Midbrain (tissue), 1 donor: ENCODE results near the gene MIEN1.
"Not testable (repeated sequence)": the region's sequence is repeated elsewhere in the genome, so short reads cannot be mapped to it uniquely, and the experiment has no call there.

Experiments
- DNase-seq: peaks from one replicate; lab custom pipeline; 2025; lab: John Stamatoyannopoulos, UW

MIEN1 gene

DNA sequence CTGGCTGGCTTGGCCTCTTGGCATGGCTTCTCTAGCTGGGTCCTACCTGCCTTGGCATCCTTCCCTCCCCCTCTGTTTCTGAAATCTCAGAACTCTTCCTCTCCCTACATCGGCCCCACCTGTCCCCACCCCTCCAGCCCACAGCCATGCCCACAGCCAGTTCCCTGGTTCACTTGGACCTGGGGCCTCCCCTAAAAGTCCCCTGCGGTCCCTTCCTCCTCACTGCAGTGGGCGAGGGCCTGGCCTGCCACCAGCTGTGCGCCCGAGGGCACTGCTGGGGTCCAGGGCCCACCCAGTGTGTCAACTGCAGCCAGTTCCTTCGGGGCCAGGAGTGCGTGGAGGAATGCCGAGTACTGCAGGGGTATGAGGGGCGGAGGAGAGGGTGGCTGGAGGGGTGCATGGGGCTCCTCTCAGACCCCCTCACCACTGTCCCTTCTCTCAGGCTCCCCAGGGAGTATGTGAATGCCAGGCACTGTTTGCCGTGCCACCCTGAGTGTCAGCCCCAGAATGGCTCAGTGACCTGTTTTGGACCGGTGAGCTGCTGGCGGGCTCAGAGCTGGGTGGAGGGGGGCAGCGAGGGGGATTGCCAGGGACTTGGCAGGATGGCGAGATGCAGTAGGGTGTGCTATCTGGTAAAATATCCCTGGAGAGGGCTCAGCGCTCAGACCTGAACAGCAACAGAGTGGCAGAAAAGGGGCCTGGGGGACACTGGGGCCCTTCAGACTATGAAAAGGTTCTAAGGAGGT is 14.1 kb downstream of the MIEN1 start:
- no peak for DNase-seq

- DNase-seq = no peak
These were observed 14.8 kb downstream of the MIEN1 start for GRCh38 chr17:39715375-39716072.

DNA sequence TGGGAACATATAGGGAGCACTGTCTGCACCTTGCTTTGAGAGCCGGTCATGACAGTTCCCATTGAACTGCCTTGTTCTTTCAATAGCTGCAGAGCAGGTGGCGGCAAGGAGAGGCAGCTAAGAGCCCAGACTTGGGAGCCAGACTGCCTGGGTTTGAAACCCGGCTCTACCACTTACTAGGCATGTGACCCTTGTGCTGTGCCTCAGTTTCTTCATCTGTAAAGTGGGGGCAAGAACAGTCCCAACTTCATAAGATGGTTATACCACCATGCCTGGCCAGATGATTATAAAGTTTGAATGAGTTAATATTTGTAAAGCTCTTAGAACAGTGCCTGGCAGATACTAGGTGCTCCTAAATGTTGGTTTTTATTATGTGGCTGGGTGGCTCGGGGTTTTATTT is 16.1 kb downstream of the MIEN1 start:
- DNase-seq = no peak

GRCh38 chr17:39711851-39712250 is 18.5 kb downstream of the MIEN1 start:
- no peak for DNase-seq

- DNase-seq = not testable (repeated sequence)
These were observed 19.3 kb downstream of the MIEN1 start for GRCh38 chr17:39711071-39711470.

GRCh38 chr17:39709998-39710964 is 20.1 kb downstream of the MIEN1 start:
- DNase-seq = no peak

- DNase-seq = no peak
These were observed 20.9 kb downstream of the MIEN1 start for GRCh38 chr17:39709319-39709997.

DNA sequence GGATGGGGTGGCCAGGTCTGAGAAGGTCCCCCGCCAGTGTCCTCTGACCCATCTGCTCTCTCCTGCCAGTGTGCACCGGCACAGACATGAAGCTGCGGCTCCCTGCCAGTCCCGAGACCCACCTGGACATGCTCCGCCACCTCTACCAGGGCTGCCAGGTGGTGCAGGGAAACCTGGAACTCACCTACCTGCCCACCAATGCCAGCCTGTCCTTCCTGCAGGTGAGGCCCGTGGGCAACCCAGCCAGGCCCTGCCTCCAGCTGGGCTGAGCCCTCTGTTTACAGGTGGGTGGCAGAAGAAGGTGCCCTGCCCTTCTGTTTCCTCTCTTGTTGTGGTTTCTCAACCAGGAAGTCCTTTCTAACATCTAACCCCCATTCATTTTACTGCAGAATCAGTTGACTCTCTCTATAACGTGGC is 23.4 kb downstream of the MIEN1 start:
- no peak for DNase-seq

DNA sequence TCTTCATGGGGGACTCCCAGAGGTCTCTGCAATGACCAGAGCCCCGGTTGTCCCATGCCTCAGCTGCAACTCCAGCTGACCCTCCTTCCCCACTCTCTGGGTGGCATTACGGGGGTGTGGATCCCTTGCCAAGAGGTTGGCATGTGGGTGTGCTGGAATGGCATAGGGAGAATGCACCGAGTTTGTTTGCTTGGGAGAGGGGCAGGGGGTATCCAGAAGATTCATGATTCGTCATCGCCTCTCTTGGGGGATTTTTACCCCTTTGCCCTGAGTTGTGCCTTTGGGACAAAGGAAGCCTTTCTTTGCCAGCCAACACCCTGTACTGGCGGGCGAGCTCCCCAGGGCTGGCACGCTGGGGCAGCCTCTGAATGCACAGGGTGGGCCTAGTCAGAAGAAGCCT is 23.9 kb downstream of the MIEN1 start:
- DNase-seq = no peak

GRCh38 chr17:39705786-39706348 is 24.5 kb downstream of the MIEN1 start:
- no peak for DNase-seq

GRCh38 chr17:39704821-39705551 is 25.3 kb downstream of the MIEN1 start:
- DNase-seq = no peak

- no peak for DNase-seq
These were observed 26.4 kb downstream of the MIEN1 start for GRCh38 chr17:39703913-39704312.

- DNase-seq = no peak
These were observed 27.1 kb downstream of the MIEN1 start for GRCh38 chr17:39702901-39703893.

GRCh38 chr17:39701784-39702422 is 28.4 kb downstream of the MIEN1 start:
- no peak for DNase-seq

DNA sequence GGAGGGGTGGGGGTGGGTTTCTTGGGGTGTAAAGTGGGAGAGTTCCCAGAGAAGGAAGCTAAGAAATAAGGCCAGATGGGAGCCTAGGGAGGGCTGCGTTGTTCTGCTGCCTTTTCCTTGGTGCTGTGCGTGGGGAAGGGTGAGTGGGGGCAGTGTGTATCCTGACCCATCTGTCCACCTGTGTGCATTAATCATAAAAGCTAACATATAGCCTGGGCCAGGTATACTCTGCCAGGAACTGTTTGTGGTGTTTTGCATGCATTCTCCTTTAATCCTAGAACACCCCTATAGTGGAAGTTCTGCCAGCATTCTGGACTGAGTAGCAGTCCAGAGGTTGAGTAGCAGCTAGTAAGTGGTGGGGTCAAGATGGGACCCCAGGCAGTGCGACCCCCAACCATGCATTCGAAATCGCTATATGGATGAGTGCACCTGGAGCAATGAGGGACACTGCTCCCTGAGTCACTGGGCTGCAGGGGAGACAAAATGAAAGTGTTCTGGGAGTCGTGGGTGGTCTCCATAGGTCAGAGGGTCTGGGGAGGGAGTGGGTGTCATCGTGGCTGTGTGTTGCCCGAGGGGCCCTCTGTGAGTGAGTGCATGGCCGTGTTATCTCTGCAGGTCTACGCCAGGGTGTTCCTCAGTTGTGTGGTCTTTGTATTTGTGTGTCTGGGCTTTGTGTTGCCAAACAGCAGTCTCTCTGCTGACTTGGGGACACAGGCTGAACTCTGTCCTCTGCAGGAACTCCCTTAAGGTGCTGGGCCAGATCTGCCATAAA is 29.1 kb downstream of the MIEN1 start:
- DNase-seq = no peak

DNA sequence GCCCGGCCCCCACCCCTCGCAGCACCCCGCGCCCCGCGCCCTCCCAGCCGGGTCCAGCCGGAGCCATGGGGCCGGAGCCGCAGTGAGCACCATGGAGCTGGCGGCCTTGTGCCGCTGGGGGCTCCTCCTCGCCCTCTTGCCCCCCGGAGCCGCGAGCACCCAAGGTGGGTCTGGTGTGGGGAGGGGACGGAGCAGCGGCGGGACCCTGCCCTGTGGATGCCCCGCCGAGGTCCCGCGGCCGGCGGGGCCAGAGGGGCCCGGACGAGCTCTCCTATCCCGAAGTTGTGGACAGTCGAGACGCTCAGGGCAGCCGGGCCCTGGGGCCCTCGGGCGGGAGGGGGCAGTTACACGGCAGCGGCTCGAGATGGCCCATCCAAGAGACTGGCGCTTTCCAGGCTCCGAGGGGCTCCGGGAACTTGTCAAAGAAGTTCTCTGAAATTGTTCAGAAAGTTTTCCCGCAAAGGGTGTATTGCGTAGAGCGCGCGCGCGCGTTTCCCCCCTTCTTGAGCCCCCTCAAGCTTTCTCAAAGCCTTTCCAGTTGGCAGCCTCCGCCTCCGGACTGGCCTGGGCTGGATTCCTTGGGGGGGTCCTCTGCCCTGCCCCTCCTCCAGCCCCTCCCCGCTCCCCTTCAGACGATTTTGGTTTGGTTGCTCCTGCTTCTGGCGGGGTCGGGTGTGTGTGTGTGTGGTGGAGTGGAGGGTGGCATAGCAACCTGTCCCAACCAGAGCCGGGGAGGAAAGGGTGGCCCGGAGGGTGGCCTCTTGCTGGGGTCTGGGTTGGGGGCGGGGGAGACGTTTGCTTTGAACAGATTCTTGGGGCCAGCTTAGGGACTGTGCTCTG is 30.0 kb downstream of the MIEN1 start:
- no peak for DNase-seq

- no peak for DNase-seq
These were observed 30.5 kb downstream of the MIEN1 start, which contains the start of gene ERBB2 for GRCh38 chr17:39699818-39700147. TSS of gene ERBB2 (plus strand) at chr17:39700064. CDS start at chr17:39700239, 175 bp downstream.
